Fibroblast of lung (primary cell): Measurements from ENCODE around the gene AFG3L2.

ENCODE experiments used
- CTCF ChIP-seq, 2 donors: IDR thresholded peaks in 1 of 2; conservative IDR thresholded peaks in 1 of 2; 1 replicate in 1 of 2; 2 replicates in 1 of 2; pipeline ENCODE4 v1.5.1; 2011 to 2012; ENCODE audit warnings: low read length in 2 of 2, control low read depth in 1 of 2, inconsistent platforms in 1 of 2, low read depth in 1 of 2, mild to moderate bottlenecking in 1 of 2
- EZH2 ChIP-seq: IDR thresholded peaks from 2 replicates; pipeline ENCODE4 v1.5.1; 2012; ENCODE audit warnings: low read length, control low read depth, mild to moderate bottlenecking; ENCODE audit errors: missing control alignments

- TF ChIP-seq CTCF (conservative IDR thresholded peaks at IDR 0.05 in 1 of 2, IDR thresholded peaks at IDR 0.05 in 1 of 2; ENCODE audit: low read depth in 1 of 2, low read length in 2 of 2): no peak
- TF ChIP-seq EZH2: no peak
Measured at GRCh38 chr18:12326711-12327460, 50.1 kb downstream of the AFG3L2 start.
